Measurements from ENCODE around the gene OR6C74. TPM values are rescaled to one million over a fixed set of nuclear protein-coding genes. Genes with fewer than 3 reads are reported as not detected.

OR6C74 gene
- polyA plus RNA-seq, 2 of the 4 experiments (the other 2 are of a cell fraction), result not detected

- DNase-seq (ENCODE audit: low read depth in 1 of 2, low spot score in 1 of 2), result no peak
- no peak for FAIRE-seq
- Histone ChIP-seq H3K4me2 (no peak overlapping the region), H3K27ac (no peak overlapping the region), H3K4me1 (no peaks in the 10 kb centered on the region), H3K4me3 (no peak overlapping the region), H3K9me3 (no peaks in the 10 kb centered on the region)
- TF ChIP-seq FOXS1 (CRISPR knock-in tag; IDR thresholded peaks at IDR 0.05), result no peak
- TF ChIP-seq NR3C1 (IDR thresholded peaks at IDR 0.05), result no peak
- no peak for TF ChIP-seq PHF8 (IDR thresholded peaks at IDR 0.05; ENCODE audit: borderline replicate concordance, low read depth)
- TF ChIP-seq MYC (IDR thresholded peaks at IDR 0.05; ENCODE audit: borderline replicate concordance, low read length), result no peak
- TF ChIP-seq RFX5 (IDR thresholded peaks at IDR 0.05), result no peak
- TF ChIP-seq CHD2 (IDR thresholded peaks at IDR 0.05; ENCODE audit: low read length, partially characterized antibody), result no peak
- no peak for TF ChIP-seq EP300 (IDR thresholded peaks at IDR 0.05)
- TF ChIP-seq HOXA7 (CRISPR knock-in tag; IDR thresholded peaks at IDR 0.05), result no peak
- no peak for TF ChIP-seq HEYL (CRISPR knock-in tag; IDR thresholded peaks at IDR 0.05)
- no peak for TF ChIP-seq BHLHE40 (IDR thresholded peaks at IDR 0.05; ENCODE audit: low read depth, low read length)
- no peak for TF ChIP-seq FOSL2 (IDR thresholded peaks at IDR 0.05)
- no peak for TF ChIP-seq FOSL2 (CRISPR knock-in tag; IDR thresholded peaks at IDR 0.05)
- TF ChIP-seq NPAS2 (CRISPR knock-in tag; IDR thresholded peaks at IDR 0.05; ENCODE audit: borderline replicate concordance), result no peak
- no peak for TF ChIP-seq ZC3H11A (IDR thresholded peaks at IDR 0.05)
- no peak for TF ChIP-seq RCOR1 (IDR thresholded peaks at IDR 0.05; ENCODE audit: low read depth, low read length)
- TF ChIP-seq KDM1A (IDR thresholded peaks at IDR 0.05; ENCODE audit: low read depth), result no peak
- no peak for TF ChIP-seq POLR2AphosphoS2 (conservative IDR thresholded peaks at IDR 0.05; ENCODE audit: low read length)
- no peak for ATAC-seq
- ChIA-PET CTCF (no interaction called here), POLR2A (no interaction called here)
- 0% methylated on average over 3 of the region's 3 CpGs for WGBS (ENCODE audit: missing lambda C conversion rate)
These were observed 6.5 kb downstream of the OR6C74 start for GRCh38 chr12:55250944-55251343.

- Histone ChIP-seq H3K9me3 (no peaks in the 10 kb centered on the region), H3K4me3 (no peak overlapping the region), H3K27ac (no peak overlapping the region), H3K4me1 (no peaks in the 10 kb centered on the region), H3K4me2 (no peak overlapping the region)
- FAIRE-seq (peak; percentile 77), ATAC-seq (no peak), DNase-seq (ENCODE audit: low read depth in 1 of 2, low spot score in 1 of 2) (no peak)
- POLR2A ChIA-PET, result no interaction called here
- CTCF ChIA-PET, result no interaction called here
- TF ChIP-seq CBX8 (IDR thresholded peaks at IDR 0.05), result no peak
- TF ChIP-seq, protein P1, sequence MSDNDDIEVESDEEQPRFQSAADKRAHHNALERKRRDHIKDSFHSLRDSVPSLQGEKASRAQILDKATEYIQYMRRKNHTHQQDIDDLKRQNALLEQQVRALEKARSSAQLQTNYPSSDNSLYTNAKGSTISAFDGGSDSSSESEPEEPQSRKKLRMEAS (IDR thresholded peaks at IDR 0.05), result no peak
- TF ChIP-seq HEYL (CRISPR knock-in tag; IDR thresholded peaks at IDR 0.05), result no peak
- no peak for TF ChIP-seq PHF8 (IDR thresholded peaks at IDR 0.05; ENCODE audit: borderline replicate concordance, low read depth)
- no peak for TF ChIP-seq MAZ (IDR thresholded peaks at IDR 0.05; ENCODE audit: borderline replicate concordance, low read depth, low read length)
- TF ChIP-seq, protein P2, sequence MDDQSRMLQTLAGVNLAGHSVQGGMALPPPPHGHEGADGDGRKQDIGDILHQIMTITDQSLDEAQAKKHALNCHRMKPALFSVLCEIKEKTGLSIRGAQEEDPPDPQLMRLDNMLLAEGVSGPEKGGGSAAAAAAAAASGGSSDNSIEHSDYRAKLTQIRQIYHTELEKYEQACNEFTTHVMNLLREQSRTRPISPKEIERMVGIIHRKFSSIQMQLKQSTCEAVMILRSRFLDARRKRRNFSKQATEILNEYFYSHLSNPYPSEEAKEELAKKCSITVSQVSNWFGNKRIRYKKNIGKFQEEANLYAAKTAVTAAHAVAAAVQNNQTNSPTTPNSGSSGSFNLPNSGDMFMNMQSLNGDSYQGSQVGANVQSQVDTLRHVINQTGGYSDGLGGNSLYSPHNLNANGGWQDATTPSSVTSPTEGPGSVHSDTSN (IDR thresholded peaks at IDR 0.05), result no peak
- TF ChIP-seq ESRRA (IDR thresholded peaks at IDR 0.05; ENCODE audit: borderline replicate concordance, low read length), result no peak
- TF ChIP-seq EHMT2 (IDR thresholded peaks at IDR 0.05; ENCODE audit: low read depth), result no peak
- TF ChIP-seq HOXA7 (CRISPR knock-in tag; IDR thresholded peaks at IDR 0.05), result no peak
- TF ChIP-seq ZC3H11A (IDR thresholded peaks at IDR 0.05), result no peak
- no peak for TF ChIP-seq KDM1A (IDR thresholded peaks at IDR 0.05; ENCODE audit: low read depth)
- no peak for TF ChIP-seq CHD2 (IDR thresholded peaks at IDR 0.05; ENCODE audit: low read length, partially characterized antibody)
- TF ChIP-seq ZFP36 (IDR thresholded peaks at IDR 0.05; ENCODE audit: borderline replicate concordance, partially characterized antibody), result no peak
- TF ChIP-seq BHLHE40 (IDR thresholded peaks at IDR 0.05; ENCODE audit: low read depth, low read length), result no peak
- TF ChIP-seq REST (IDR thresholded peaks at IDR 0.05), result no peak
- TF ChIP-seq RFX5 (IDR thresholded peaks at IDR 0.05), result no peak
- TF ChIP-seq, protein P3, sequence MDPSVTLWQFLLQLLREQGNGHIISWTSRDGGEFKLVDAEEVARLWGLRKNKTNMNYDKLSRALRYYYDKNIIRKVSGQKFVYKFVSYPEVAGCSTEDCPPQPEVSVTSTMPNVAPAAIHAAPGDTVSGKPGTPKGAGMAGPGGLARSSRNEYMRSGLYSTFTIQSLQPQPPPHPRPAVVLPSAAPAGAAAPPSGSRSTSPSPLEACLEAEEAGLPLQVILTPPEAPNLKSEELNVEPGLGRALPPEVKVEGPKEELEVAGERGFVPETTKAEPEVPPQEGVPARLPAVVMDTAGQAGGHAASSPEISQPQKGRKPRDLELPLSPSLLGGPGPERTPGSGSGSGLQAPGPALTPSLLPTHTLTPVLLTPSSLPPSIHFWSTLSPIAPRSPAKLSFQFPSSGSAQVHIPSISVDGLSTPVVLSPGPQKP (IDR thresholded peaks at IDR 0.05; ENCODE audit: low read depth, low read length), result no peak
- TF ChIP-seq HOXB13 (CRISPR knock-in tag; IDR thresholded peaks at IDR 0.05; ENCODE audit: low read depth), result no peak
These were observed 8.9 kb downstream of the OR6C74 start for GRCh38 chr12:55253281-55253680.
